Astrocyte (in vitro differentiated cells and primary cell): ENCODE measurements around the gene GOLPH3L. TPM values are rescaled to one million over a fixed set of nuclear protein-coding genes. Genes with fewer than 3 reads are reported as not detected.

Experiments
- DNase-seq: peaks from one replicate; pipeline ENCODE4 v3.0.0-alpha.2; 2010; ENCODE audit warnings: low read depth
- FAIRE-seq: peaks from 2 replicates; lab custom pipeline; 2011; peaks lifted over from hg19 to GRCh38; lab: Jason Lieb, UNC
- H2AFZ ChIP-seq: 2 replicates; pipeline ENCODE4 v1.6.0; 2012; ENCODE audit warnings: low read depth, low read length, inconsistent platforms
- H3K27ac ChIP-seq: 2 replicates; pipeline ENCODE4 v1.5.1; 2011; ENCODE audit warnings: low read depth, low read length, inconsistent platforms
- H3K27me3 ChIP-seq: 2 replicates; pipeline ENCODE4 v1.6.0; 2011; ENCODE audit warnings: low read length, inconsistent platforms; ENCODE audit not compliant: insufficient read depth
- H3K36me3 ChIP-seq: 2 replicates; pipeline ENCODE4 v1.5.1; 2011; ENCODE audit warnings: low read length, inconsistent platforms; ENCODE audit not compliant: insufficient read depth
- H3K4me1 ChIP-seq: 2 replicates; pipeline ENCODE4 v1.5.1; 2011; ENCODE audit warnings: low read length, inconsistent platforms; ENCODE audit not compliant: insufficient read depth
- H3K4me2 ChIP-seq: 2 replicates; pipeline ENCODE4 v1.6.0; 2012; ENCODE audit warnings: low read length, inconsistent platforms
- H3K4me3 ChIP-seq: 2 replicates; pipeline ENCODE4 v1.5.1; 2011; ENCODE audit warnings: low read depth, mild to moderate bottlenecking, low read length, inconsistent platforms; ENCODE audit not compliant: insufficient read depth
- H3K79me2 ChIP-seq: 2 replicates; pipeline ENCODE4 v1.6.0; 2012; ENCODE audit warnings: mild to moderate bottlenecking, low read length, inconsistent platforms; ENCODE audit not compliant: insufficient read depth
- H3K9ac ChIP-seq: 2 replicates; pipeline ENCODE4 v1.6.0; 2012; ENCODE audit warnings: mild to moderate bottlenecking, low read length, inconsistent platforms
- H3K9me3 ChIP-seq: 2 replicates; pipeline ENCODE4 v1.5.1; 2012; ENCODE audit warnings: low read depth, mild to moderate bottlenecking, low read length, inconsistent platforms; ENCODE audit not compliant: insufficient read depth
- H4K20me1 ChIP-seq: 2 replicates; pipeline ENCODE4 v1.6.0; 2012; ENCODE audit warnings: low read length, inconsistent platforms; ENCODE audit not compliant: insufficient read depth
- H3K27ac Mint-ChIP-seq: one replicate; pipeline ENCODE4 v1.8.0; 2021; ENCODE audit warnings: mild to moderate bottlenecking, mixed read lengths; ENCODE audit not compliant: unreplicated experiment
- H3K27me3 Mint-ChIP-seq: one replicate; pipeline ENCODE4 v1.8.0; 2021; ENCODE audit warnings: low read depth, mixed read lengths; ENCODE audit not compliant: unreplicated experiment
- H3K36me3 Mint-ChIP-seq: one replicate; pipeline ENCODE4 v1.8.0; 2021; ENCODE audit warnings: low read depth, mixed read lengths; ENCODE audit not compliant: unreplicated experiment
- H3K4me1 Mint-ChIP-seq: one replicate; pipeline ENCODE4 v1.8.0; 2021; ENCODE audit warnings: low read depth, mixed read lengths; ENCODE audit not compliant: unreplicated experiment
- H3K4me3 Mint-ChIP-seq: one replicate; pipeline ENCODE4 v1.8.0; 2021; ENCODE audit warnings: mild to moderate bottlenecking, moderate library complexity, mixed read lengths; ENCODE audit not compliant: unreplicated experiment
- H3K9me3 Mint-ChIP-seq: one replicate; pipeline ENCODE4 v1.8.0; 2021; ENCODE audit warnings: mild to moderate bottlenecking, mixed read lengths; ENCODE audit not compliant: unreplicated experiment
- EZH2 ChIP-seq: IDR thresholded peaks from 2 replicates; pipeline ENCODE4 v1.6.1; 2012; ENCODE audit warnings: mild to moderate bottlenecking, low read length, inconsistent platforms; ENCODE audit not compliant: insufficient read depth
- total RNA-seq: library from RNA; stranded (reverse); gene quantifications from 2 replicates; pipeline ENCODE4 v1.2.1, GENCODE V29; 2021
- TF ChIP-seq, protein P1 (sequence below): IDR thresholded peaks from 2 replicates; pipeline ENCODE4 v1.5.1; 2011; ENCODE audit warnings: low read depth, mild to moderate bottlenecking, inconsistent platforms, low read length, moderate library complexity; ENCODE audit not compliant: insufficient read depth

GOLPH3L gene
- total RNA-seq, 1 donor from 2014 or later: 20.9 TPM

DNA sequence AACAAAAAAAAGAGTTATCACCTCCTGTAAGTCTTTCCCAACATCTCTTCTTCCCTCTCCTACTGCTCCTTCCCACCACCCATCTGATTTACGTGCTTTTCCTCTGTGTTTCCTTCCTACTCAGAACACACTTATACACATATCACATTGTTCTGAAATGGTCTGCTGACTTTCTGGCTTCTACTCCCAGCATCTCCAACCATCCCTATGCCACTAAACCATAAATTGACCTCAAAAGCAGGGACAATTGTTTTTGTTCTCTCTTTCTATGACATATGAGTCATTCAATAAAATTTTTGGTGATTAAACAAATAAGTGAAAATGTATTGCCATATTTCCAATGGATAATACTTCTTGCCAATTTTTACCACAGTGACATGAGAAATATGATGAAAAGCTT lies 8.2 kb downstream of the GOLPH3L start:
- Mint-ChIP-seq H3K9me3 (no peaks in the 10 kb centered on the region), H3K27ac (no peak overlapping the region), H3K4me1 (no peaks in the 10 kb centered on the region), H3K27me3 (no peaks in the 10 kb centered on the region), H3K36me3 (peaks cover 6% of the 10 kb centered on the region), H3K4me3 (no peak overlapping the region)
- Histone ChIP-seq H3K27ac (no peak overlapping the region), H3K4me2 (no peak overlapping the region), H3K9me3 (no peaks in the 10 kb centered on the region), H3K4me1 (no peaks in the 10 kb centered on the region), H3K27me3 (no peaks in the 10 kb centered on the region), H4K20me1 (no peaks in the 10 kb centered on the region), H3K79me2 (no peaks in the 10 kb centered on the region), H3K9ac (no peak overlapping the region), H3K36me3 (peaks cover 9% of the 10 kb centered on the region), H2AFZ (no peak overlapping the region), H3K4me3 (no peak overlapping the region)
- DNase-seq (no peak), FAIRE-seq (no peak)
- TF ChIP-seq EZH2: no peak
- TF ChIP-seq, protein P1, sequence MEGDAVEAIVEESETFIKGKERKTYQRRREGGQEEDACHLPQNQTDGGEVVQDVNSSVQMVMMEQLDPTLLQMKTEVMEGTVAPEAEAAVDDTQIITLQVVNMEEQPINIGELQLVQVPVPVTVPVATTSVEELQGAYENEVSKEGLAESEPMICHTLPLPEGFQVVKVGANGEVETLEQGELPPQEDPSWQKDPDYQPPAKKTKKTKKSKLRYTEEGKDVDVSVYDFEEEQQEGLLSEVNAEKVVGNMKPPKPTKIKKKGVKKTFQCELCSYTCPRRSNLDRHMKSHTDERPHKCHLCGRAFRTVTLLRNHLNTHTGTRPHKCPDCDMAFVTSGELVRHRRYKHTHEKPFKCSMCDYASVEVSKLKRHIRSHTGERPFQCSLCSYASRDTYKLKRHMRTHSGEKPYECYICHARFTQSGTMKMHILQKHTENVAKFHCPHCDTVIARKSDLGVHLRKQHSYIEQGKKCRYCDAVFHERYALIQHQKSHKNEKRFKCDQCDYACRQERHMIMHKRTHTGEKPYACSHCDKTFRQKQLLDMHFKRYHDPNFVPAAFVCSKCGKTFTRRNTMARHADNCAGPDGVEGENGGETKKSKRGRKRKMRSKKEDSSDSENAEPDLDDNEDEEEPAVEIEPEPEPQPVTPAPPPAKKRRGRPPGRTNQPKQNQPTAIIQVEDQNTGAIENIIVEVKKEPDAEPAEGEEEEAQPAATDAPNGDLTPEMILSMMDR: no peak

DNA sequence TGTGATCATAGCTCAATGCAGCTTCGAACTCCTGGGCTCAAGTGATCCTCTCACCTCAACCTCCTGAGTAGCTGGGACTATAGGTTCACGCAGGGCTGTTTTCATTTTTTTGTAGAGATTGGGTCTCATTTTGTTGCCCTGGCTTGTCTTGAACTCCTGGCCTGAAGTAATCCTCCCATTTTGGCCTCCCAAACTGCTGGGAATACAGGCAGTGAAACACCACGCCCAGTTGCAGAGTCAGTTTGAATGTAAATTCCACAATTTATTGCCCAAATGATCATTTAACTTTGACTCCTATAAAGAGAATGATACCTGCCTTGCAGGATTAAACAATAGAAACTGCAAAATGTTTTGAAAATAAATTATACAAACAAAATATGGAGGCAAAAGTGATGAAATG lies 10.7 kb downstream of the GOLPH3L start:
- Mint-ChIP-seq H3K27ac (no peak overlapping the region), H3K36me3 (peaks cover 6% of the 10 kb centered on the region), H3K9me3 (no peaks in the 10 kb centered on the region), H3K4me3 (no peak overlapping the region), H3K27me3 (no peaks in the 10 kb centered on the region), H3K4me1 (no peaks in the 10 kb centered on the region)
- H3K4me3 ChIP-seq: no peak overlapping the region
- H3K27ac ChIP-seq: no peak overlapping the region
- no peak overlapping the region for H3K4me2 ChIP-seq
- H3K9ac ChIP-seq: no peak overlapping the region
- no peaks in the 10 kb centered on the region for H4K20me1 ChIP-seq
- no peaks in the 10 kb centered on the region for H3K4me1 ChIP-seq
- TF ChIP-seq EZH2: no peak
- H3K79me2 ChIP-seq: no peaks in the 10 kb centered on the region
- no peak for DNase-seq
- no peak for FAIRE-seq
- no peaks in the 10 kb centered on the region for H3K9me3 ChIP-seq
- no peaks in the 10 kb centered on the region for H3K27me3 ChIP-seq
- H2AFZ ChIP-seq: no peak overlapping the region
- H3K36me3 ChIP-seq: no peaks in the 10 kb centered on the region

DNA sequence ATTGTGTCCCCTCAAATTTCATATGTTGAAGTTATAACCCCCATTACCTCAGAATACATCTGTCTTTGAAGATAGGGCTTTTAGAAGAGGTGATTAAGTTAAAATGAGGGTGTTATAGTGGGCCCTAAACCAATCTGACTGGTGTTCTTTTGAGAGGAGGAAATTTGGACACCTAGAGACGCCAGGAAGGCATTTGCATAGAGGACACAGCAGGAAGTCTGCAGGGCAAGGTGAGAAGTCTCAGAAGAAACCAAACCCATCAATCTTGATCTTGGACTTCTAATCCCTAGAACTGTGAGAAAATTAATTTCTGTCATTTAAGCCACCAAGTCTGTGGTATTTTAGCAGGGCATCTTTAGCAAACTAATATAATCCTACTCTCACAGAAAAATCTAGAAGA lies 13.0 kb downstream of the GOLPH3L start:
- no peaks in the 10 kb centered on the region for H3K4me1 Mint-ChIP-seq
- peaks cover 6% of the 10 kb centered on the region for H3K36me3 Mint-ChIP-seq
- no peak for FAIRE-seq
- no peaks in the 10 kb centered on the region for H3K27me3 ChIP-seq
- no peak overlapping the region for H3K27ac ChIP-seq
- H4K20me1 ChIP-seq: peaks cover 4% of the 10 kb centered on the region
- no peak overlapping the region for H3K4me3 ChIP-seq
- no peak overlapping the region for H3K9ac ChIP-seq
- H3K9me3 Mint-ChIP-seq: no peaks in the 10 kb centered on the region
- H3K4me1 ChIP-seq: no peaks in the 10 kb centered on the region
- no peaks in the 10 kb centered on the region for H3K9me3 ChIP-seq
- H2AFZ ChIP-seq: no peak overlapping the region
- no peaks in the 10 kb centered on the region for H3K79me2 ChIP-seq
- H3K4me3 Mint-ChIP-seq: no peak overlapping the region
- no peaks in the 10 kb centered on the region for H3K36me3 ChIP-seq
- no peak overlapping the region for H3K27ac Mint-ChIP-seq
- no peaks in the 10 kb centered on the region for H3K27me3 Mint-ChIP-seq
- H3K4me2 ChIP-seq: no peak overlapping the region
- no peak for DNase-seq
- TF ChIP-seq, protein P1: no peak
- no peak for TF ChIP-seq EZH2
